ENCODE data around the gene KCNH5. TPM values are rescaled to one million over a fixed set of nuclear protein-coding genes. Genes with fewer than 3 reads are reported as not detected.
A peak's percentile ranks its signal among the peaks of the same experiment; 100 is the strongest.

Gene KCNH5
- total and polyA plus RNA-seq, 2 of the 13 experiments (the other 11 are each of a cell fraction or from before 2014, with no cell fraction given) = not detected

DNA sequence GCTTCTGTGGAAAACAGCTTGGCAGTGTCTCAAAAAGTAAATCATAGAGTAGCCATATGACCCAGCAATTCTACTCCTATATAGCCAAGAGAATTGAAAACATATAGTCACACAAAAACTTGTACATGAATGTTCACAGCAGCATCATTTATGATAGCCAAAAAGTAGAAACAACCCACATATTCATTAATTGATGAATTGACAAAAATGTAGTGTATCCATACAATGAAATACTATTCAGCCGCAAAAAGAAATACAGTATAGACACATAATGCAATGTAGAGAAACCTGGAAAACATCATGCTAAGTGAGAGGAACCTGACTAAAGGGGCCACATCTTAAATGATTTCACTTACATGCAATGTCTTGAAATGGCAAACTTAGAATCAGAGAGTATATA, 326.6 kb downstream of the KCNH5 start:
- intact Hi-C loops (cut with micrococcal nuclease; ENCODE audit: unreplicated experiment) = no loop called here
- FAIRE-seq (no peak), ATAC-seq (no peak), DNase-seq (ENCODE audit: low spot score) (no peak)
- Histone ChIP-seq H3K27ac (ENCODE audit: extremely low read length, insufficient read depth, low read length) (no peak overlapping the region), H4K20me1 (ENCODE audit: insufficient read depth, low read length) (no peaks in the 10 kb centered on the region), H3K79me2 (ENCODE audit: insufficient read depth, low read length) (no peaks in the 10 kb centered on the region), H3K9ac (ENCODE audit: insufficient read depth, low read depth, low read length) (no peak overlapping the region), H3K4me3 (replicated peaks in 1 of 3; ENCODE audit: insufficient read depth in 1 of 3, low read depth in 2 of 3, low read length in 3 of 3) (no peak overlapping the region), H2AFZ (ENCODE audit: low read length) (no peak overlapping the region), H3K9me3 (ENCODE audit: low read length) (no peaks in the 10 kb centered on the region), H3K27me3 (ENCODE audit: control insufficient read depth in 1 of 2, insufficient read depth in 2 of 2, low read length in 2 of 2) (no peaks in the 10 kb centered on the region), H3K4me1 (ENCODE audit: insufficient read depth, low read length) (no peaks in the 10 kb centered on the region), H3K4me2 (ENCODE audit: low read depth, low read length) (no peak overlapping the region), H3K36me3 (replicated peaks in 1 of 2; ENCODE audit: control insufficient read depth in 1 of 2, insufficient read depth in 2 of 2, low read length in 2 of 2) (no peaks in the 10 kb centered on the region)
- TF ChIP-seq MED13 (CRISPR knock-in tag; IDR thresholded peaks at IDR 0.05) (no peak), MAFF (IDR thresholded peaks at IDR 0.05; ENCODE audit: low read depth, low read length) (peak; percentile 71), MAFK (conservative IDR thresholded peaks at IDR 0.05 in 1 of 2, IDR thresholded peaks at IDR 0.05 in 1 of 2; ENCODE audit: low read length in 2 of 2) (peak; percentile 63 to 67; a peak in 3 of 4 replicates)
- CTCF ChIA-PET (ENCODE audit: low intra/inter-chr PET ratio, low total read pairs) = no interaction called here
- in situ Hi-C loops (cut with HindIII; ENCODE audit: extremely low pct_ligation_motif_present, low pct_unique_long_range_greater_than_20kb) = no loop called here
- POLR2A ChIA-PET = no interaction called here
- 97% methylated on average over 1 of the region's 1 CpG for WGBS (ENCODE audit: low lambda C conversion rate)
- no TSS peak for BruUV-seq (replicated peaks)

DNA sequence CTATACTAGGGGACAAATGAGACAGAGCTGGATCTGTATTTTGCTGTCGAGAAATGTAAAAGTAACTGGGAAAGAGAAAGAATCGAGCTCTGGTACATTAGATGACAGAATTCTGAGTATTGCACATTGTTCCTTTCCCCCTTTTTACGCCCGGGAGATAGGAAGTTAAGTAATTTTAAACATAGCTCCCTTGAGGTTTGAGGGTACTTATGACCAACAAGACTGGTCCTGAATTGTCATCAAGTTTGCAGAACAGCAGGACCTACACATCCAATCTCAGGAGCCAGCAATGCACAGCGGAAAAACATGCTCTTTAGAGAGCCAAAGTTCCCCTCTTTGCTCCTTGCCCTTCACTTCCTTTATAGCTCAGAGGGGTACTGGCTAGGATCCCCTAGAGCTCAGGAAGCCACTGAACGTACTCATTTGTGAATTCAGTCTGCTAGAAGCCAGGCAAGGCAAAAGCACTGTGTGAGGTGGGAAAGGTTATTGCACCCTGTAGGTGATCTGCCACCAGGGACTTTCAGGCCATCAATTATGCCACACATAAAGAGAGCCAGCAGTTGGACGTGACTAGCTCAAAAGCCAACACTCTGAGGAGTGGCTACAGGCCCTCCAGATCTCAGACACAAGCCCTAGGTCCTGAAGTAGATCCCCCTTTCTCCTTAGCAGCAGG, 333.8 kb downstream of the KCNH5 start:
- ATAC-seq = peak; percentile 58

More for the DNA sequence above, 333.8 kb downstream of the KCNH5 start:
- Histone ChIP-seq H4K20me1 (ENCODE audit: insufficient read depth, low read length) (no peaks in the 10 kb centered on the region), H3K79me2 (ENCODE audit: insufficient read depth, low read length) (no peaks in the 10 kb centered on the region), H3K9me3 (ENCODE audit: low read length) (no peaks in the 10 kb centered on the region), H3K4me3 (replicated peaks in 1 of 3; ENCODE audit: insufficient read depth in 1 of 3, low read depth in 2 of 3, low read length in 3 of 3) (no peak overlapping the region), H3K4me1 (ENCODE audit: insufficient read depth, low read length) (no peaks in the 10 kb centered on the region), H3K9ac (ENCODE audit: insufficient read depth, low read depth, low read length) (no peak overlapping the region), H2AFZ (ENCODE audit: low read length) (no peak overlapping the region), H3K27me3 (ENCODE audit: control insufficient read depth in 1 of 2, insufficient read depth in 2 of 2, low read length in 2 of 2) (no peaks in the 10 kb centered on the region), H3K36me3 (replicated peaks in 1 of 2; ENCODE audit: control insufficient read depth in 1 of 2, insufficient read depth in 2 of 2, low read length in 2 of 2) (no peaks in the 10 kb centered on the region), H3K4me2 (ENCODE audit: low read depth, low read length) (no peak overlapping the region), H3K27ac (ENCODE audit: extremely low read length, insufficient read depth, low read length) (no peak overlapping the region)
- TF ChIP-seq HMG20B (CRISPR knock-in tag; conservative IDR thresholded peaks at IDR 0.05) (no peak), ZNF383 (CRISPR knock-in tag; IDR thresholded peaks at IDR 0.05; ENCODE audit: borderline replicate concordance) (no peak), AGO1 (IDR thresholded peaks at IDR 0.05; ENCODE audit: low read depth, low read length, poor library complexity, severe bottlenecking) (no peak), ADNP (CRISPR knock-in tag; IDR thresholded peaks at IDR 0.05) (no peak), GATAD1 (CRISPR knock-in tag; IDR thresholded peaks at IDR 0.05) (no peak), ZNF891 (CRISPR knock-in tag; IDR thresholded peaks at IDR 0.05) (no peak), MAF1 (CRISPR knock-in tag; IDR thresholded peaks at IDR 0.05; ENCODE audit: borderline replicate concordance) (no peak), TBX2 (CRISPR knock-in tag; IDR thresholded peaks at IDR 0.05; ENCODE audit: borderline replicate concordance) (no peak)
- TF ChIP-seq, protein P1, sequence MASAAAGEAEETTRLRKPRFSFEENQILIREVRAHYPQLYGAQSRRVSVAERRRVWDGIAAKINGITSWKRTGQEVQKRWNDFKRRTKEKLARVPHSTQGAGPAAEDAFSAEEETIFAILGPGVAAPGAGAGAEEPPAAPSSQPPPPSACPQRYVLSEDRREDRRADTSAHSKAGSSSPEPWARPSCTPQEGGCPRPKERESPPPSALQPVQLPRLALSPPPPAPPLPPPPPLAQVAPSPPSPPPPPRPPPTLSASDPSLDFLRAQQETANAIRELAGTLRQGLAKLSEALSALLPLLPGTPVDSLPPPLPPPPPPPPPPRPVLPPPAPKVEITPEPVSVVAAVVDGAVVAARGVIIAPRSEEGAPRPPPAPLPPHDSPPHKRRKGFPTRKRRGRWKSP (CRISPR knock-in tag; IDR thresholded peaks at IDR 0.05) = no peak
- TF ChIP-seq, protein P2, sequence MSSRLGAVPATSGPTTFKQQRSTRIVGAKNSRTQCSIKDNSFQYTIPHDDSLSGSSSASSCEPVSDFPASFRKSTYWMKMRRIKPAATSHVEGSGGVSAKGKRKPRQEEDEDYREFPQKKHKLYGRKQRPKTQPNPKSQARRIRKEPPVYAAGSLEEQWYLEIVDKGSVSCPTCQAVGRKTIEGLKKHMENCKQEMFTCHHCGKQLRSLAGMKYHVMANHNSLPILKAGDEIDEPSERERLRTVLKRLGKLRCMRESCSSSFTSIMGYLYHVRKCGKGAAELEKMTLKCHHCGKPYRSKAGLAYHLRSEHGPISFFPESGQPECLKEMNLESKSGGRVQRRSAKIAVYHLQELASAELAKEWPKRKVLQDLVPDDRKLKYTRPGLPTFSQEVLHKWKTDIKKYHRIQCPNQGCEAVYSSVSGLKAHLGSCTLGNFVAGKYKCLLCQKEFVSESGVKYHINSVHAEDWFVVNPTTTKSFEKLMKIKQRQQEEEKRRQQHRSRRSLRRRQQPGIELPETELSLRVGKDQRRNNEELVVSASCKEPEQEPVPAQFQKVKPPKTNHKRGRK (CRISPR knock-in tag; IDR thresholded peaks at IDR 0.05) = no peak
- ChIA-PET CTCF (ENCODE audit: low intra/inter-chr PET ratio, low total read pairs) (no interaction called here), POLR2A (no interaction called here)
- no TSS peak for BruUV-seq (replicated peaks)
- WGBS (ENCODE audit: low lambda C conversion rate) = 37% methylated on average over 7 of the region's 7 CpGs
- DNase-seq (ENCODE audit: low spot score) (no peak), FAIRE-seq (no peak)
- in situ Hi-C loops (cut with HindIII; ENCODE audit: extremely low pct_ligation_motif_present, low pct_unique_long_range_greater_than_20kb) (no loop called here), intact Hi-C loops (cut with micrococcal nuclease; ENCODE audit: unreplicated experiment) (no loop called here)
